Hepatocyte (in vitro differentiated cells): Measurements from ENCODE around the gene PRSS57. TPM values are rescaled to one million over a fixed set of nuclear protein-coding genes. Genes with fewer than 3 reads are reported as not detected.
A peak's percentile ranks its signal among the peaks of the same experiment; 100 is the strongest.
"Not testable (repeated sequence)": the region's sequence is repeated elsewhere in the genome, so short reads cannot be mapped to it uniquely, and the experiment has no call there.

ENCODE experiments used
- DNase-seq: peaks from one replicate; pipeline ENCODE4 v3.0.0-alpha.2; 2016; ENCODE audit warnings: low spot score
- H2AFZ ChIP-seq: fragments of 200-600 bp; sonication (generic); 2 replicates; pipeline ENCODE4 v1.6.0; 2016; ENCODE audit warnings: antibody characterized with exemption, mild to moderate bottlenecking
- H3K27ac ChIP-seq: fragments of 200-600 bp; sonication (generic); 2 replicates; pipeline ENCODE4 v1.5.1; 2016; ENCODE audit warnings: mild to moderate bottlenecking
- H3K27me3 ChIP-seq: fragments of 200-600 bp; sonication (generic); 2 replicates; pipeline ENCODE4 v1.6.1; 2016
- H3K36me3 ChIP-seq: fragments of 200-600 bp; sonication (generic); replicated peaks from 2 replicates; pipeline ENCODE4 v1.5.1; 2016; ENCODE audit warnings: low read depth; ENCODE audit not compliant: insufficient read depth
- H3K4me1 ChIP-seq: fragments of 200-600 bp; sonication (generic); 2 replicates; pipeline ENCODE4 v1.5.1; 2016; ENCODE audit warnings: mild to moderate bottlenecking, moderate library complexity; ENCODE audit not compliant: insufficient read depth
- H3K4me2 ChIP-seq: fragments of 200-600 bp; sonication (generic); 2 replicates; pipeline ENCODE4 v1.6.0; 2016
- H3K4me3 ChIP-seq: fragments of 200-600 bp; sonication (generic); 2 replicates; pipeline ENCODE4 v1.5.1; 2016; ENCODE audit warnings: mild to moderate bottlenecking
- H3K79me2 ChIP-seq: fragments of 200-600 bp; sonication (generic); 2 replicates; pipeline ENCODE4 v1.6.0; 2017; ENCODE audit warnings: mild to moderate bottlenecking
- H3K9me2 ChIP-seq: fragments of 200-600 bp; sonication (generic); replicated peaks from 2 replicates; pipeline ENCODE4 v1.6.0; 2017; ENCODE audit warnings: mild to moderate bottlenecking; ENCODE audit not compliant: insufficient read depth
- H3K9me3 ChIP-seq: fragments of 200-600 bp; sonication (generic); 2 replicates; pipeline ENCODE4 v1.5.1; 2016; ENCODE audit warnings: low read depth, mild to moderate bottlenecking
- H4K20me1 ChIP-seq: fragments of 200-600 bp; sonication (generic); 2 replicates; pipeline ENCODE4 v1.6.0; 2016; ENCODE audit warnings: mild to moderate bottlenecking; ENCODE audit not compliant: insufficient read depth, poor library complexity, severe bottlenecking
- CTCF ChIP-seq: fragments of 200-600 bp; sonication (generic); IDR thresholded peaks from 2 replicates; pipeline ENCODE4 v1.5.1; 2016; ENCODE audit warnings: antibody characterized with exemption, mild to moderate bottlenecking; ENCODE audit not compliant: poor library complexity
- EZH2 ChIP-seq: fragments of 200-600 bp; sonication (generic); IDR thresholded peaks from 2 replicates; pipeline ENCODE4 v1.6.1; 2016; ENCODE audit warnings: antibody characterized with exemption, mild to moderate bottlenecking, borderline replicate concordance
- EZH2phosphoT487 ChIP-seq: fragments of 200-600 bp; sonication (generic); IDR thresholded peaks from one replicate; pipeline ENCODE4 v1.6.1; 2018; ENCODE audit warnings: antibody characterized with exemption, mild to moderate bottlenecking, low read depth, moderate library complexity; ENCODE audit not compliant: unreplicated experiment, severe bottlenecking
- WGBS: methylation state at CpG from one replicate; pipeline ENCODE4 v1.1.6; 2016; ENCODE audit warnings: low lambda C conversion rate; ENCODE audit errors: missing lambda C conversion rate; 5-methylcytosine and 5-hydroxymethylcytosine counted together
- polyA plus RNA-seq: library from polyadenylated mRNA; unstranded; fragments of >200 nt; fragmentation: Nextera tagmentation; extraction: Ambion mirVana; gene quantifications from 2 replicates; pipeline ENCODE4 v1.2.1, GENCODE V29; 2016
- total RNA-seq: library from RNA; depleted of rRNA; stranded (reverse); fragments of >200 nt; gene quantifications from 2 replicates; pipeline ENCODE4 v1.2.3, GENCODE V29; 2014

PRSS57 gene
- total RNA-seq = 0.16 and 2.4 TPM in 2 replicates
- polyA plus RNA-seq = 1.2 TPM in 1 of 2 replicates, not detected in the other

DNA sequence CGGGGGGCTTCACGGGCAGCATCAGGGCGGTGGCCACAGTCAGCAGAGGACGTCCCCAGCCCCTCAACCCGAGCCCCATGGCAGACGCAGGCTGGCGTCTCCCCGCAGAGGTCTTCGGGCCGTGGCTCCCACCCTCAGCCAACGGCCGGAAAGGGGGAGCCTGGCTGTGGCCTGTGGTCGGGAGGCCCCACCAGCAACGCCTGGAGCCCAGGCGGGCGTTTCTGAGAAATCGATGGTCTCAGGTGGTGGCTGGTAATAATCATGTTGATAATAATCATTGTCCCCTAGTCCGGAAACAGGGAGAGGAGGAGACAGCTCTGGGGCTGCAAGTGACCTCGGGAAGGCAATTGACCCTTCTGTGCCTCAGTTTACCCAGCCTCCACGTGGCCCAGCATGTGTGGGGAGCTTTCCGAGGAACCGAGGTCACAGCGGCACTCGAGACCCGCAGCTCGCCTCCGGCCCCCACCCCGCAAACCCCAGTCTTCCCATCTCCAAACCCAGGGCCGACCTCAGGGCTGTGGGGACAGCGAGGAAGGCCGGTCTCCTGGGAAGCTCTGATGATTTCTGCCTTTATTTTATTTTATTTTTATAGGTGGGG is at the start of gene PRSS57:
PRSS57 (minus strand) TSS at position 101 of the 598 bp plus-strand sequence; CDS start at position 79, 22 bp downstream.
- no peaks in the 10 kb centered on the region for H3K79me2 ChIP-seq
- H3K4me2 ChIP-seq = no peak within 1 kb of the TSS
- no peak for DNase-seq
- H4K20me1 ChIP-seq = no peaks in the 10 kb centered on the region
- 87% methylated on average over 25 of the region's 31 CpGs for WGBS
- no peaks in the 10 kb centered on the region for H3K27me3 ChIP-seq
- no peak within 1 kb of the TSS for H3K4me3 ChIP-seq
- no peak for TF ChIP-seq EZH2
- TF ChIP-seq EZH2phosphoT487 = no peak
- TF ChIP-seq CTCF = no peak
- H3K4me1 ChIP-seq = no peaks in the 10 kb centered on the region
- H2AFZ ChIP-seq = no peak within 1 kb of the TSS
- H3K9me2 ChIP-seq = no peaks in the 10 kb centered on the region
- no peaks in the 10 kb centered on the region for H3K9me3 ChIP-seq
- H3K27ac ChIP-seq = no peak within 1 kb of the TSS
- no peaks in the 10 kb centered on the region for H3K36me3 ChIP-seq

GRCh38 chr19:743168-743687 is 48.0 kb upstream of the PRSS57 start:
- DNase-seq = peak; percentile 68
- Histone ChIP-seq H3K79me2 (no peaks in the 10 kb centered on the region), H3K9me3 (no peaks in the 10 kb centered on the region), H3K4me3 (no peak overlapping the region), H2AFZ (no peak overlapping the region), H3K27me3 (no peaks in the 10 kb centered on the region), H4K20me1 (no peaks in the 10 kb centered on the region), H3K27ac (peak overlapping the region; percentile 69), H3K36me3 (no peaks in the 10 kb centered on the region), H3K4me1 (peaks cover 6% of the 10 kb centered on the region), H3K9me2 (no peaks in the 10 kb centered on the region), H3K4me2 (no peak overlapping the region)
- 78% methylated on average over 13 of the region's 13 CpGs for WGBS
- TF ChIP-seq EZH2phosphoT487 = no peak
- no peak for TF ChIP-seq CTCF
- no peak for TF ChIP-seq EZH2

GRCh38 chr19:742540-743075 is 47.4 kb upstream of the PRSS57 start:
- Histone ChIP-seq H3K36me3 (no peaks in the 10 kb centered on the region), H3K27me3 (no peaks in the 10 kb centered on the region), H3K27ac (peak overlapping the region; percentile 69), H4K20me1 (no peaks in the 10 kb centered on the region), H3K9me3 (no peaks in the 10 kb centered on the region), H3K79me2 (no peaks in the 10 kb centered on the region), H3K4me1 (peaks cover 11% of the 10 kb centered on the region), H3K9me2 (no peaks in the 10 kb centered on the region), H3K4me2 (no peak overlapping the region), H2AFZ (no peak overlapping the region), H3K4me3 (no peak overlapping the region)
- TF ChIP-seq EZH2 = no peak
- DNase-seq = no peak
- 97% methylated on average over 21 of the region's 24 CpGs for WGBS

DNA sequence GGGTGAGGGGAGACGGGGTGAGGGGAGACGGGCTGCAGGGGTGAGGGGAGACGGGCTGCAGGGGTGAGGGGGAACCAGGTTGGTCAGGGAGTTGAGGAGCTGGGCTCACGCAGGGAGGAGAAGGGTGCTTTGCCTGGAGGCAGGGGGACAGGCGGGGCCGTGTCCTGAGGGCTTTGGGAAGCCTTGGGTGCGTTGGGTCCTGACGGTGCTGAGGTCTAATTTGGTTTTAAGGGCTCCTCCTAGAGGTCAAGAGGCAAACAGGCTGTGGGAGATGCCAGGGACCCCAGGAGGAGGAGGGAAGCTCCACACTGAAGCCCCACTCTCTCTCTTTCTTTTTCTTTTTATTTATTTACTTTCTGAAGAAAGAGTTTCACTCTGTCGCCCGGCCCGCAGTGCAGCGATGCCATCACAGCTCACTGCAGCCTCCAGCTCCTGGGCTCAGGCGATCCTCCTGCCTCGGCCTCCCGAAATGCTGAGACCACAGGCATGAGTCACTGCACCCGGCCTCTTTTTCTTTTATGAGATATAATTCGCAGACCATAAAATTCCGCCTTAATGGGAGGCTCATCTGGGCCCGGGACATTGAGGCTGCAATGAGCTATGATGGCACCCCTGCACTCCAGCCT is 46.4 kb upstream of the PRSS57 start:
- TF ChIP-seq EZH2phosphoT487 = no peak
- TF ChIP-seq EZH2 = no peak
- H3K79me2 ChIP-seq = no peaks in the 10 kb centered on the region
- H4K20me1 ChIP-seq = no peaks in the 10 kb centered on the region
- WGBS = 86% methylated on average over 12 of the region's 19 CpGs
- no peak overlapping the region for H3K4me2 ChIP-seq
- no peaks in the 10 kb centered on the region for H3K27me3 ChIP-seq
- H3K4me3 ChIP-seq = no peak overlapping the region
- H3K4me1 ChIP-seq = peaks cover 11% of the 10 kb centered on the region
- no peaks in the 10 kb centered on the region for H3K9me2 ChIP-seq
- no peak overlapping the region for H2AFZ ChIP-seq
- no peak for DNase-seq
- H3K9me3 ChIP-seq = no peaks in the 10 kb centered on the region
- H3K27ac ChIP-seq = no peak overlapping the region
- no peaks in the 10 kb centered on the region for H3K36me3 ChIP-seq

DNA sequence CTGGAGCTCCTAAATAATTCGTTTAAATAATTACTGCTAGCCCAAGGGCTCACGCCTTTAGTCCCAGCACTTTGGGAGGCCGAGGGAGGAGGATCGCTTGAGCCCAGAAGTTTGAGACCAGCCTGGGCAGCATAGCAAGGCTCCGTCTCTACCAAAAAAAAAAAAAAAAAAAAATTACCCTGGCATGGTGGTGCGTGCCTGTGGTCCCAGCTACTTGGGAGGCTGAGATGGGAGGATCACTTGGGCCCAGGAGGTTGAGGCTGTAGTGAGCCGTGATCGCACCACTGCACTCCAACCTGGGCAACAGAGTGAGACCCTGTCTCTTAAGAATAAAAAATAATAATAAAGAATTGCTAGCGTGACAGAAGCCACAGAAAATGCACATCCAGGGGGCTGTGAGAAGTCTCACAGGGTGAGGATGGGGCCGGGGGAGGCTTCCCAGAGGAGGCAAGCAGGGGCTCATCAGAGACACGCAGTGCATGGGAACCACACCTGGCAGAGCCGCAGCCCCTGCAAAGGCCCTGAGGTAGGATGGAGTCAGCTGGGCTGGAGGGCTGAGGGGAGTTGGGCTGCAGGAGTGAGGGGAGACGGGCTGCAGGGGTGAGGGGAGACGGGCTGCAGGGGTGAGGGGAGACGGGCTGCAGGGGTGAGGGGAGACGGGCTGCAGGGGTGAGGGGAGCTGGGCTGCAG is 45.7 kb upstream of the PRSS57 start:
- H4K20me1 ChIP-seq, H3K27ac ChIP-seq, DNase-seq, H3K27me3 ChIP-seq, H2AFZ ChIP-seq, H3K4me3 ChIP-seq, H3K9me3 ChIP-seq, H3K79me2 ChIP-seq, H3K4me2 ChIP-seq, H3K36me3 ChIP-seq, H3K9me2 ChIP-seq: not testable (repeated sequence)
- peaks cover 11% of the 10 kb centered on the region for H3K4me1 ChIP-seq
- 91% methylated on average over 13 of the region's 16 CpGs for WGBS
